ENCODE data around the gene THAP5. TPM values are rescaled to one million over a fixed set of nuclear protein-coding genes. Genes with fewer than 3 reads are reported as not detected.

The THAP5 gene
- total RNA-seq, 4 donors from 2014 or later: 32.2 to 48.3 (median 38.9) TPM

GRCh38 chr7:108526768-108527017 lies 42.8 kb downstream of the THAP5 start:
- DNase-seq: no peak
- Histone ChIP-seq H3K36me3 (no peaks in the 10 kb centered on the region), H3K27me3 (no peaks in the 10 kb centered on the region), H3K4me1 (peaks cover 16 to 18% of the 10 kb centered on the region in 2 donors), H3K4me3 (replicated peaks in 1 of 3) (peak overlapping the region in 2 of 3 donors; percentile 29 to 44), H3K9me3 (no peaks in the 10 kb centered on the region), H3K27ac (peak overlapping the region; percentile 62 to 99 (median 98))
- WGBS, 2 donors: 6 to 7% methylated on average over 3 of the region's 3 CpGs
- intact Hi-C loops (cut with DNase I): loop anchor here (5.0 kb wide), 1 partner anchor 41 kb away; the partner anchor contains the start of genes DNAJB9 and THAP5
- TF ChIP-seq POLR2A (IDR thresholded peaks at IDR 0.05): no peak
- no peak for TF ChIP-seq CTCF (IDR thresholded peaks at IDR 0.05)

GRCh38 chr7:108525985-108526767 lies 43.3 kb downstream of the THAP5 start, which contains the start of gene PNPLA8:
TSS of gene PNPLA8 (minus strand) at chr7:108526135. CDS start at chr7:108515491, 10,644 bp downstream.
- H3K27me3 ChIP-seq: no peaks in the 10 kb centered on the region
- H3K36me3 ChIP-seq: no peaks in the 10 kb centered on the region
- peak within 1 kb of the TSS; percentile 85 to 99 (median 98) for H3K27ac ChIP-seq
- 0% methylated on average over 30 to 42 of the region's 64 CpGs for WGBS, 2 donors
- H3K4me1 ChIP-seq: peaks cover 17 to 18% of the 10 kb centered on the region in 2 donors
- intact Hi-C loops (cut with DNase I): loop anchor here (5.0 kb wide), 1 partner anchor 41 kb away; the partner anchor contains the start of genes DNAJB9 and THAP5
- TF ChIP-seq CTCF (IDR thresholded peaks at IDR 0.05) (peak in 1 of 6 experiments; percentile 13), POLR2A (IDR thresholded peaks at IDR 0.05) (peak; percentile 66 to 93)
- peak; percentile 100 for DNase-seq
- peak within 1 kb of the TSS; percentile 29 to 45 (median 43) for H3K4me3 ChIP-seq (replicated peaks in 1 of 3)
- no peaks in the 10 kb centered on the region for H3K9me3 ChIP-seq

- Histone ChIP-seq H3K36me3 (no peaks in the 10 kb centered on the region), H3K9me3 (no peaks in the 10 kb centered on the region), H3K27ac (peak overlapping the region; percentile 85 to 99 (median 98)), H3K4me3 (replicated peaks in 1 of 3) (peak overlapping the region; percentile 29 to 45 (median 31)), H3K27me3 (no peaks in the 10 kb centered on the region), H3K4me1 (peaks cover 17 to 18% of the 10 kb centered on the region in 2 donors)
- no peak for TF ChIP-seq POLR2A (IDR thresholded peaks at IDR 0.05)
- TF ChIP-seq CTCF (IDR thresholded peaks at IDR 0.05): peak in 1 of 6 experiments; percentile 3
- WGBS, 2 donors: 0% methylated on average over 13 to 22 of the region's 22 CpGs
- intact Hi-C loops (cut with DNase I): loop anchor here (5.0 kb wide), 1 partner anchor 42 kb away; the partner anchor contains the start of genes DNAJB9 and THAP5
- peak; percentile 85 to 88 for DNase-seq
These were observed 44.0 kb downstream of the THAP5 start for GRCh38 chr7:108525327-108525984.

GRCh38 chr7:108522780-108523179 lies 46.7 kb downstream of the THAP5 start:
- intact Hi-C loops (cut with DNase I): no loop called here

More at GRCh38 chr7:108522780-108523179, 46.7 kb downstream of the THAP5 start:
- Histone ChIP-seq H3K4me1 (peaks cover 17 to 18% of the 10 kb centered on the region in 2 donors), H3K4me3 (replicated peaks in 1 of 3) (no peak overlapping the region), H3K9me3 (no peaks in the 10 kb centered on the region), H3K36me3 (peaks cover 0 to 6% of the 10 kb centered on the region in 2 donors), H3K27ac (no peak overlapping the region), H3K27me3 (no peaks in the 10 kb centered on the region)
- DNase-seq: no peak
- WGBS, 2 donors: 90 to 92% methylated on average over 2 of the region's 2 CpGs
- TF ChIP-seq POLR2A (IDR thresholded peaks at IDR 0.05) (no peak), CTCF (IDR thresholded peaks at IDR 0.05) (no peak)

All from thyroid gland (tissue), 4 donors.